B cell (primary cell): ENCODE results near the gene TSEN54.

Source experiments
- EZH2 ChIP-seq: IDR thresholded peaks from 2 replicates; pipeline ENCODE4 v1.6.1; 2012; ENCODE audit warnings: borderline replicate concordance, low read depth, mild to moderate bottlenecking, moderate library complexity, low read length; ENCODE audit not compliant: insufficient read depth, poor library complexity, severe bottlenecking
- TF ChIP-seq, protein P1 (sequence below): fragments of 200-600 bp; IDR thresholded peaks from one replicate; pipeline ENCODE4 v1.8.0; 2022; ENCODE audit warnings: antibody characterized with exemption, mild to moderate bottlenecking

DNA sequence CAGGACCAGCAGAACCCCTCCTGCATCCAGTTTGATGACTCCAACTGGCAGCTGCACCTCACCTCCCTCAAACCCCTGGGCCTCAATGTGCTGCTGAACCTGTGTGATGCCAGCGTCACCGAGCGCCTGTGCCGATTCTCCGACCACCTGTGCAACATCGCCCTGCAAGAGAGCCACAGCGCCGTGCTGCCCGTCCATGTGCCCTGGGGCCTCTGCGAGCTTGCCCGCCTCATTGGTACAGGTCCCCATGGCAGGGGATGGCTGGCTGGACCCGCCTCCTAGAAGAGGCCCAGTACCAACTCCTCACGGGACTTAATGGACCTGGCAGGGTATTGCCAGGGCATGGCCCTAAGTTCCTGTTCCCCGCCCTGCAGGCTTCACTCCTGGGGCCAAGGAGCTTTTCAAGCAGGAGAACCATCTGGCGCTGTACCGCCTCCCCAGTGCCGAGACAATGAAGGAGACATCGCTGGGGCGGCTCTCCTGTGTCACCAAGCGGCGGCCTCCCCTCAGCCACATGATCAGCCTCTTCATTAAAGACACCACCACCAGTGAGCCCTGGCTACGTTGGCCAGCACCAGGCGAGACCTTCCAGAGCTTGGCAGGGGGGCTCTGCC, 23.7 kb upstream of the TSEN54 start:
- TF ChIP-seq, protein P1, sequence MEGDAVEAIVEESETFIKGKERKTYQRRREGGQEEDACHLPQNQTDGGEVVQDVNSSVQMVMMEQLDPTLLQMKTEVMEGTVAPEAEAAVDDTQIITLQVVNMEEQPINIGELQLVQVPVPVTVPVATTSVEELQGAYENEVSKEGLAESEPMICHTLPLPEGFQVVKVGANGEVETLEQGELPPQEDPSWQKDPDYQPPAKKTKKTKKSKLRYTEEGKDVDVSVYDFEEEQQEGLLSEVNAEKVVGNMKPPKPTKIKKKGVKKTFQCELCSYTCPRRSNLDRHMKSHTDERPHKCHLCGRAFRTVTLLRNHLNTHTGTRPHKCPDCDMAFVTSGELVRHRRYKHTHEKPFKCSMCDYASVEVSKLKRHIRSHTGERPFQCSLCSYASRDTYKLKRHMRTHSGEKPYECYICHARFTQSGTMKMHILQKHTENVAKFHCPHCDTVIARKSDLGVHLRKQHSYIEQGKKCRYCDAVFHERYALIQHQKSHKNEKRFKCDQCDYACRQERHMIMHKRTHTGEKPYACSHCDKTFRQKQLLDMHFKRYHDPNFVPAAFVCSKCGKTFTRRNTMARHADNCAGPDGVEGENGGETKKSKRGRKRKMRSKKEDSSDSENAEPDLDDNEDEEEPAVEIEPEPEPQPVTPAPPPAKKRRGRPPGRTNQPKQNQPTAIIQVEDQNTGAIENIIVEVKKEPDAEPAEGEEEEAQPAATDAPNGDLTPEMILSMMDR: no peak
- no peak for TF ChIP-seq EZH2
